Stimulated activated CD4-positive, alpha-beta T cell treated with anti-CD3 and anti-CD28 coated beads, Interleukin-4, amount 100 ng/mL, for 1 hour (primary cell): Measurements from ENCODE around the gene CD81.
"Not testable (repeated sequence)": the region's sequence is repeated elsewhere in the genome, so short reads cannot be mapped to it uniquely, and the experiment has no call there.

Source experiments
- DNase-seq: peaks from one replicate; pipeline ENCODE4 v3.0.0-alpha.2; 2020

The CD81 gene

DNA sequence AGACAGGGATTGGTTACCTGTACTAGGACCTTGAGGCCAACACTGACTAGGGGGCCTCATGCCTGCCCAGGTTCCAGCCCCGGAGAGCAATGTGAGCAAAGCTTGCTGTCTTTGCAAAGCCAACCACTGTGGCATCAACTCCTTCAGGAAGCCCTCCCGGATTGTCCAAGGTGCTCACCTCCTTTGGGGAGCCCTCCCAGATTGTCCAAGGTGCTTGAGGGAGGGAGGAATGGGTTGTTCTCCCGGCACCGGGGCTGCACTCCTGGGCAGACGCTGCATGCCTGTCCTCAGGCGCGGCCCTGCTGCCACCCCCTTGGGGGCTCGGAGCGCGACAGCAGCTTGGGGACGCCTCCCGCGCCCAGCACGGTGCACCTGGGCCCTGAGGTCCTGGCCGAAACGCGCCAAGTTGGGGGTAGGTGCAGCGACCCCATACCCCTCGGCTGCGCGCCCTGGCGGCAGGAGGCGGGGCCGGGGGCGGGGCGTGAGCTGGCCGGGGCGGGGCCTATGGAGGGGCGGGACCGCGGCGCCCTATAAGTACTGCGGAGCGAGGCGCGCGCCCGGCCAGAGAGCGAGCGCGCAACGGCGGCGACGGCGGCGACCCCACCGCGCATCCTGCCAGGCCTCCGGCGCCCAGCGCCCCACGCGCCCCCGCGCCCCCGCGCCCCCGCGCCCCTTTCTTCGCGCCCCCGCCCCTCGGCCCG, at the start of gene CD81:
CD81 (plus strand) TSS at position 560 of the 701 bp plus-strand sequence. CDS start 240 bp downstream, outside the sequence.
- peak; percentile 70 for DNase-seq

DNA sequence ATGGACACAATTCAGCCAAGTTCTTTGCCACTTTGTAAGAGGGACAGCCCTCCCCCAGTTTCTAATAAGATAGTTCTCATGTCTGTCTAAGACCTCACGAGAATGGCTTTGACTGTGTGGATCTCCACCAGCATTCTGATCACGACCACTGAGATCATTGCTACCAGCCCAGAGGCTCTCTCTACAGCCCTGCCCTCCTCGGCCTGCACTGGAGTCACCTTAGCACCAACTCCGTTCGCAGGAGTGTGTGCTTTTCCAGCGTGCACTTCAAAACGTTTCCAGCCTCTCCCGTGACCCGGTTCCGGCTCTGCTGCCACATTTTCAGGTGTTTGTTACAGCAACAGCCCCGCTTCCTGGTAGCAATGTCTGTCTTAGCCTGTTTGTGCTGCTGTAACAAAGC, 49.1 kb upstream of the CD81 start:
- DNase-seq: no peak

DNA sequence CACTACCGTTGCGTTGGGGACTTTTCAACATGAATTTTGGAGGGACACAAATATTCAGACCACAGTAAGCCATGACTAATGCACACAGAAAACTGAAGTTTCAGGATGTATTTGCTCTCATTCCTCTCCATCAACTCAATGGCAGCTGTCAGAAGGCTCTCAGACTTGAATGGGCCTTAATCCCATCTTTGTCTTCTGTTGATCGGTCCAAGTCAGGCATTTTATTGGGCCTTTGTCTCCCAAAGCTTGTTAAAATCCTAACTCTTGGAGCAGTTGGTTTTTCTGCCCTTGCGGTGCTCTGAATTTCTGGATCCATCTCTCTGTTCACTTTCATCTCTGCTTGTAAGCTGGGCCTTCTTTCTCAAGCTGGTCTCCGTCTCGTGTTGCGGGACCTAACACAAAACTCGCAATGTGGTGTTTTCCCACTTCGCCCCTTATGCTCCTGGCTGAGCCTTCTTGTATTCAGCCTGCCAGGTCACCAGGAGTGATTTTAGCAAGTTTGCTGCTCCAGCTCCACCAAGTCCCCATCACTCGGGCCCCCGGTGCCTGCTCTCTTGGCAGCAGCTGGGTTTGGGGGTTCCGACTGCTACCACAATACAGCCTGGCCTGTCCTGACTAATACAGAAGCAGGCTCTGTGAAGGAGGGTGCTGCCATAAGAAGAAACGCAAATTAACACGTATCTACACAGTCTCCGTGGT, 48.3 kb upstream of the CD81 start:
- no peak for DNase-seq

- no peak for DNase-seq
Measured at GRCh38 chr11:2329551-2329950, 47.6 kb upstream of the CD81 start.

GRCh38 chr11:2330696-2331095, 46.4 kb upstream of the CD81 start:
- DNase-seq: no peak

DNA sequence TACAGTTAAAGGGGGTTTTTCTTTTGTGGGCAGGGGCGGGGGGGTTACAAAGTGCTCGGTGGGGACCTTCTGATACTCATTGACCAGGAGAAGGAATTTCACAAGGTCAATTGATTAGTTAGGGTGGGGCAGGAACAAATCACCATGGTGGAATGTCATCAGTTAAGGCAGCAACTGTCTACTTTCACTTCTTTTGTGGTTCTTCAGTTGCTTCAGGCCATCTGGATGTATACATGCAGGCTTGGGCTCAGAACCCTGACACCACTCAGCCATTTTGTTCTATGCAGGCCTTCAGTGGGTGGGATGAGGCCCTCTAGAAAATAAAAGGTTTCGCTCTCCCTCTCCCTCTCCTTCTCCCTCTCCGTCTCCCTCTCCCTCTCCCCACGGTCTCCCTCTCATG, 45.7 kb upstream of the CD81 start:
- DNase-seq: no peak

DNA sequence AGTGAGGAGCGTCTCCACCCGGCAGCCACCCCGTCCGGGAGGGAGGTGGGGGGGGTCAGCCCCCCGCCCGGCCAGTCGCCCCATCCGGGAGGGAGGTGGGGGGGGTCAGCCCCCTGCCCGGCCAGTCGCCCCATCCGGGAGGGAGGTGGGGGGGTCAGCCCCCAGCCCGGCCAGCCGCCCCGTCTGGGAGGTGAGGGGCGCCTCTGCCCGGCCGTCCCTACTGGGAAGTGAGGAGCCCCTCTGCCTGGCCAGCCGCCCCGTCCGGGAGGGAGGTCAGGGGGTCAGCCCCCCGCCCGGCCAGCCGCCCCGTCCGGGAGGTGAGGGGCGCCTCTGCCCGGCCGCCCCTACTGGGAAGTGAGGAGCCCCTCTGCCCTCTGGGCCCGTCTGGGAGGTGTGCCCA, 44.5 kb upstream of the CD81 start:
- DNase-seq: not testable (repeated sequence)

GRCh38 chr11:2333486-2334205, 43.5 kb upstream of the CD81 start:
- not testable (repeated sequence) for DNase-seq

DNA sequence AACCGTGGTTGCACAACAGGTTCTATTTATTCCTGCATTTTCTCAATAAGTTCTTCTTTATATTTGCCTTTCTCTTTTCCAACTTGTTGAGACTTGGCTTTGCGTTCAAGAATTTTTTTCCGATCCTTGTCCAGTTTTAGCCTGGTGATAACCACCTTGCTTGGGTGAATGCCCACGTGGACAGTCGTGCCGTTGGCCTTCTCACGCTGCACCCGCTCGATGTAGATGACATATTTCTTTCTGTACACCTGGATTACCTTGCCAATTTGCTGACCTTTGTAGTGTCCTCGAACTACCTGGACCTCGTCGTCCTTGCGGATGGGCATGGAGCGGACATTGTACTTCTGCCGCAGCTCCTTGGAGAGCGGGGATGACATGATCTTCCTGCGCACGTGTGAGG, 41.8 kb upstream of the CD81 start:
- not testable (repeated sequence) for DNase-seq

DNA sequence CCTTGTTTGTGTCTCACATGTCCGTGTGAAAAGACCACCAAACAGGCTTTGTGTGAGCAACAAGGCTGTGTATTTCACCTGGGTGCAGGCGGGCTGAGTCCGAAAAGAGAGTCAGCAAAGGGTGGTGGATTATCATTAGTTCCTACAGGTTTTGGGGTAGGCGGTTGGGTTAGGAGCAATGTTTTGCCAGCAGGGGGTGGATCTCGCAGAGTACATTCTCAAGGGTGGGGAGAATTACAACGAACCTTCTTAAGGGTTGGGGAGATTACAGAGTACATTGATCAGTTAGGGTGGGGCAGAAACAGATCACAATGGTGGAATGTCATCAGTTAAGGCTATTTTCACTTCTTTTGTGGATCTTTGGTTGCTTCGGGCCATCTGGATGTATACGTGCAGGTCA, 38.4 kb upstream of the CD81 start:
- not testable (repeated sequence) for DNase-seq

DNA sequence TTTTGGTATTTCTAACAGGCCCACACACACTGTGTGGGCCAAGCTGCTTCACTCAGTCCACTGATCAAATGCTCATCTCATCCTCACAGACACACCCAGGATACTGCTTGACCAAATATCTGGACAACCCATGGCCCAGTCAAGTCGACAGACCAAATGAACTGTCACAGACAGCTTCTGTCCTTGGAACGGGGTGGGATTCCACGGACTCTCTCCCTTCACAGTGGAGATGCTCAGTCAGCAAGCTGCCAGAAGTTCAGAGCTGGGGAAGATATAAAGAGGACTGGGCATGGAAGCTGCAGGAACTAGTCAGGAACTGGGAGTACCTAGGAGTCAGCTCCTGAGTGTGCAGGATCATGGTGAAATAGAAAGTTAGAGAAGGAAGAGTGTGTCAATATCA, 34.6 kb upstream of the CD81 start:
- no peak for DNase-seq

GRCh38 chr11:2342981-2343380, 34.1 kb upstream of the CD81 start:
- DNase-seq: no peak

GRCh38 chr11:2343502-2343901, 33.6 kb upstream of the CD81 start:
- no peak for DNase-seq

DNA sequence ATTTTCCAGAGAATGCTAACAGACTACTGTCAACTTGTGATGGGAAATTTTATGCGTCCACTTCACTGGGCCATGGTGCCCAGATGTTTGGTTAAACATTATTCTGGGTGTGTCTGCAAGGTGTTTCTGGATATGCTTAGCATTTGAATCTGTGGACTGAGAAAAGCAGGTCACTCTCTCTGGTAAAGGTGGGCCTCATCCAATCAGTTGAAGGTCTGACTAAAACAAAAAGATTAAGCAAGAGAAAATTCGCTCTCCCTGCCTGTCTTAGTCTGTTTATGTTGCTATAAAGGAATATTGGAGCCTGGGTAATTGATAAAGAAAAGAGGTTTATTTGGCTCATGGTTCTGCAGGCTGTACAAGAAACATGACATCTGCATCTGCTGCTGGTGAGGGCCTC, 32.1 kb upstream of the CD81 start:
- no peak for DNase-seq

GRCh38 chr11:2346014-2346413, 31.1 kb upstream of the CD81 start:
- DNase-seq: no peak

- no peak for DNase-seq
Measured at GRCh38 chr11:2346586-2347307, 30.4 kb upstream of the CD81 start.

DNA sequence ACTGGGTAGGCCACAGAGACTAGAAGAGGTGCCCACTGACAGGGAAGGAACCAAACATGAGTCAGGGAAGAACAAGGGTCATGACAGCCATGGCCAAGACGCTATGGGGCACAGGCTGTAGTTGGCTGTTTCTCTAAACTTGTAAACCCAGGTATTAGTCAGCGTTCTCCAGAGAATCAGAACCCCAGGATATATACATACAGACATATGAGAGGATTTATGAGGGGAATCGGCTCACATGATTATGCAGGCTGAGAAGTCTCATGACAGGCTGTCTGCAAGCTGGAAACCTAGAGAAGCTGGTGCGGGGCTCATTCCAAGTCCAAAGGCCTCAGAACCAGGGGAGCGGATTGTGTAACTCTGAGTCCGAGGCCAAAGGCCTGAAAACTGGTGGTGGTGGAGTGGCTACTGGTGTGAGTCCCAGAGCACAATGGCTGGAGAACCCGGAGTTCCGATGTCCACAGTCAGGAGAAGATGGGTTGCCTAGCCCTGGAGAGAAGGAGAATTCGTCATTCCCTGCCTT, 29.7 kb upstream of the CD81 start:
- no peak for DNase-seq

GRCh38 chr11:2348986-2349385, 28.1 kb upstream of the CD81 start:
- DNase-seq: no peak

DNA sequence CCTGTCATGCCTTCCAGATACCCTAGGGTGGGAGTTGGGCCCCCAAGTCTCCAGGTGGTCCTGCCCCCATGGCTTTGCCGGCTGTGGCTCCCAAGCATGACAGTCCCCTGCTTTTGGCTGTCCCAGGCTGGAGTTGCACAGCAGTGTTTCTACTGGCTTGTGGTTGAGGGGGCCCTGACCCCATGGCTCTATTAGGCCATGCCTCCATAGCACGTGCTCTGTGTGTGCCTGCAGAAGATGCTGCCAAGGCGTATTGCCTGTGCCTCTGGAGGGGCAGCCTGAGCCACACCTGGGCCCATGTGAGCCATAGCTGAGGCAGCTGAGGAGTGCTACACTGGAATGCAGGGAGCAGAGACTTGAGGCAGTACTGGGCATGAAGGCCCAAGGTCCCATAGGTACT, 25.4 kb upstream of the CD81 start:
- no peak for DNase-seq

DNA sequence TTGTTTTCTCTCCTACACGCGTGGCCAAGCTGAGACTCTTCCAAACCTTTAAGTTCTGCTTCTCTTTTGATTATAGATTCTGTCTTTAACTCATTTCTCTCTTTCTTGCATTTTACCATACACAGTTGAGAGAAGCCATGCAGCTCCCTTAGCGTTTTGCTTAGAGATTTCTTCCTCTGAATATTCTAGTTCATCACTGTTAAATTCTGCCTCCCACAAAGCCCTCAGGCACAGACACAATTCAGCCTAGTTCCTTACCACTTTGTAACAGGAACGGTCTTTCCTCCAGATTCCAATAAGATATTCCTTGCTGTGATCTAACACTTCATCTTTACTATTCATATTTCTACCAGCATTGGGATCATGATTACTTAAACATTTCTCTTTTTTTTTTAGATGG, 24.7 kb upstream of the CD81 start:
- DNase-seq: no peak

DNA sequence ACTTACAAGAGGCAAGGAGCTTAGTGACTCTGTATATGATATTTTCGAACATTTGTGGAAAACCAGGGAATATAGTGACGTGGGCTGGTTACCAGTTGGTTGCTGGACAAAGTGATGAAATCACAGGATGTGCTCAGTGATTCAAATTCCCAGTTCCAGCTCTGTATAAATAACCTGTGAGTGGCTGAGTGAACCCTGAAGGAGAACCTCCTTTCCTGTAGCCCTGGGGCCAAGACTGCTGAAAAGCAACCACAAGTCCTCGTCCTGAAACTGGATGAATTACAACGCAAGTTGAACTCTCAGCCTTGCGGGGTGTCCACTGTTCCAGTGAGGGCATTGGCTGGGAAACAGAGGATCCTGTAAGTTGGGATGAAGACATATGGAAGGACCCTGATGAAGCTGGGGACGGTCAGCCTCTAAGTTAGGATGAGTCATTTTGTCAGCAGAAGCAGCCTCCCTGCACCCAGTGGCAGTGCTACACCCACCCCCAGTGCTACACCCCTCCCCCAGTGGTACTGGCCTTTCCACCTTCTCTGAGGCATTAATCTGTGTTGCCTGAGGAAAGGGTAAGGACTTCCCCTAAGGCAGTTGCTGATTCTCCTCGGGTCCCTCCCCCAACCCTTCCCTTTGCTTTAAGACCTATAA, 22.0 kb upstream of the CD81 start:
- DNase-seq: no peak

GRCh38 chr11:2357246-2357645, 19.9 kb upstream of the CD81 start:
- DNase-seq: no peak

- DNase-seq: not testable (repeated sequence)
Measured at GRCh38 chr11:2357651-2358050, 19.5 kb upstream of the CD81 start.
